Activated CD8-positive, alpha-beta memory T cell treated with anti-CD3 and anti-CD28 coated beads, Interleukin-2, amount 50 U/mL, for 48 hours (primary cell): ENCODE results near the gene DNAJB12.
"Not testable (repeated sequence)": the region's sequence is repeated elsewhere in the genome, so short reads cannot be mapped to it uniquely, and the experiment has no call there.

Experiments
- DNase-seq: peaks from one replicate; pipeline ENCODE4 v3.0.0-alpha.2; 2020

The DNAJB12 gene

DNA sequence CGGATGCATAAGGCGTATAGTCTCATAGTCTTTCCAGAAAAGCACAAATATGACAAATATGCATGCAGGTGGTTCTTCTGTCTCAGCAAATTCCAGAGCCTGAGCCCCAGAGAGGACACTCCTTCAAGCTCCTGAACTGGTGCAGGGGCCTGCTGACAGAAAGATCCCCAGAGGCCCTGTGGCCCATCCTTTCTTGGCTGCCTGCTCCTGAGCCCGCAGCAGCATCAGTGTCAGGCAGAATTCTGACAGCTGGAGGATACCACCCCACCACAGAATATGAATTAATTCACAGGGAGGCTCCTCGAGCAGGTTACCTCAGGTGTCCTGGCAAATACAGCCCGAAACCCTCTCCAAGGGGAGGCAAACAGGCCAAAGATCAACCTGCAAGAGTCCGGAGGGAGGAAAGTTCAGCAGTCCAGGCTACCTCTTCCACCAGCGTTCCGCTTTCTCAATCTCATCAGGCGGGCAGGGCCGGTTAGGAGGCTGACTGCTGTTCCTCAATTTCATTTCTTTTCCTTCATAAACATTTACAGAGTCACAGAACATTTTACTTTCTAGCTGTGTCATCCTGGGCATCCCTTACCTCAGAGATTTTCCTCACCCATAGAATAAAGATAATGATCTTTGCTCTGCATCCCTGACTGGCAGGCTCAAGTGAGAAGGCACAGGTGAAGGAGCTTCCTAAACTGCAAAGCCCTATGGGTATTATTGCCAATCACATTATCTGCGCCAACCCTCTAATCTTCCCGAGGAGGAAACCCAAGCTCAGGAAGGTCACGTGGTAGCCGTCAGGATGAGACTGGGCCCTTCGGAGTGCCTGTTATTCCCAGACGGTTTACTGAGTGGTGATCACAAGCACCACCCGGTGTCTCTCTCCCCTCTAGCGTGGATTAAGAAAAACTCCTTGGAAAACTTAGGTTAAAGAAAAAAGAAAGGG is 1.4 kb downstream of the DNAJB12 start:
- DNase-seq, result no peak

DNA sequence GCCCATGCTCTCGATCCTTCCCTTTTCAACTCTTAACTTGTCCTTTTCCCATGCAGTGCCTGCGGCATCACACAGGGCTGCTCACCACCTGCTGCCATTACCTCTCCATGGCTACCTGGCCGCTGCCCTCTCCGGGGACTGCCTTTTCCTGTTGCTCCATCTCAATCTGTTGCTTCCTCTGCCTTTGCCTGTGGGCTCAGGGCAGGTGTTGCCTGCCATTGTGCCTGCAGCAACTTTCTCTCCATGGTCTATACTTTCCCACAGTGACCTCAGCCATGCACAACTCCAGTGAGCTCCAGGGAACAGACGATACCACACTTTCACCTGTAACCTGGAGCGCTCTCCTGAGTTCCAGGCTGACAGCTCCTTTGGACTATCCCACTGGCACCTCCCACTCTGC is 3.2 kb downstream of the DNAJB12 start:
- DNase-seq, result no peak

DNA sequence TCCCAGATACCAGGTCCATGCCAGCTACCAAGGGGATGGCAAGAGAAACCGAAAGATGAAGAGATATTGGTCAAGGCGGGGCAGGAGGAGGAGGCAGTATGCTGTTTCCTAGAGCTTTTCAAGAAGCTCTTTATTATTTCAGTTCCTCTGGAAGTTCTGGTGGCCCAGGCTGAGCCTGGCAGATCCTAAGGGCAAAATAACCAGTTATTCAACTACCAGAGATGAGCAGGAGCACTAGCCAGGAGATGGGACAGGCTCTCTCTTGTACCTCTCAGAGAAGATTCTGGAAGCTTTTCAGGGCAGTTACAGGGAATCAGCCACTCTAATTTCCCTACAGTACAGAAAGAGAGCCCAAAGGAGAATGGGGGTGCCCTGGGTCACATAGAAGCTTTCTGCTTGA is 5.3 kb downstream of the DNAJB12 start:
- DNase-seq, result no peak

DNA sequence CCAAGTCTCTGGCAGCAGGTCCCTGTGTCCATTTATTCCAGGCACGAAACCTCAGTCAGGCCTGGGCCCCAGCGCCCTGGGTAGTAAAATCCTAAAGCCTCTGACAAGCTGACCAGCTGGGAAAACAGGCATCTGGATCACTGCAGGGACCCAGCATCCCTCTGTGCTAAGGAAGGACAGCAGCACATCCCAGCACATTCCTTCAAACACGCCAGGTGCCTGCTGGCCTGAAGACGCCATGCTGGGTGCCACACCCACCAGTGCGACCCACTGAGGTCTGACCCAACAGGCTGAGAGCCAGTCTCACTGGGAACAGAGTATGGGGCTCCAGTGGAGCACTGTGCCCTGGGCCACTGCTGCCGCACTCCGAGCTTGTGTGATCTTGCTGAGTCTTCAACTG is 6.4 kb downstream of the DNAJB12 start:
- DNase-seq, result no peak

DNA sequence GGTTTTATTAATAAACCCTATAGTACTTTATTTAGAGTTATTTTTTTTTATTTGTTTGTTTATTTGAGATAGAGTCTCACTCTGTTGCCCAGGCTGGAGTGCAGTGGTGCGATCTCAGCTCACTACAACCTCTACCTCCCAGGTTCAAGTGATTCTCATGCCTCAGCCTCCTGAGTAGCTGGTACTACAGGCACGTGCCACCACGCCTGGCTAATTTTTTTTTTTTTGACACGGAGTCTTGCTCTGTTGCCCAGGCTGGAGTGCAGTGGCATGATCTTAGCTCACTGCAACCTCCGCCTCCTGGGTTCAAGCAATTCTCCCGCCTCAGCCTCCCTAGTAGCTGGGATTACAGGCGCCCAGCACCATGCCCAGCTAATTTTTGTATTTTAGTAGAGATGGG is 8.6 kb downstream of the DNAJB12 start:
- not testable (repeated sequence) for DNase-seq

DNA sequence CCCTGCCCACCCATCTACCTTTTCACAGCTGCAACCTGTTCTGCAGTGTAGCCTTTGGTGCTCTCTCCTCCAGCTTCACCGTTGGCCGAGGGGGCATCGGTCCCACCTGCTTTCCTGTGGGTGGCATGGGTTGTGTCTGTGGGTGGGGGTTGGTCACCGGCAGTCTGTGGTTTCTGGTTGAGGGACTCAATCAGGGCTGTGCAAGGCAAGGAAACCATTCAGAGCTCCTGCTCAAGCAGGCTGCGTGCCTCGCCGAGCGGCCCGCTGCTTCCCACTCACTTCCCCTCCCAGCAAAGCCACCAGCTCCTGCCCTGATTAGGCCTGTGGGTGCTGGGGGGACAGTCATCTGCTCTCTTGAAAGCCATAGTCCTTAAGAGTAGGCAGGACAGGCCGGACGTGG is 9.8 kb downstream of the DNAJB12 start:
- DNase-seq, result peak; percentile 64

DNA sequence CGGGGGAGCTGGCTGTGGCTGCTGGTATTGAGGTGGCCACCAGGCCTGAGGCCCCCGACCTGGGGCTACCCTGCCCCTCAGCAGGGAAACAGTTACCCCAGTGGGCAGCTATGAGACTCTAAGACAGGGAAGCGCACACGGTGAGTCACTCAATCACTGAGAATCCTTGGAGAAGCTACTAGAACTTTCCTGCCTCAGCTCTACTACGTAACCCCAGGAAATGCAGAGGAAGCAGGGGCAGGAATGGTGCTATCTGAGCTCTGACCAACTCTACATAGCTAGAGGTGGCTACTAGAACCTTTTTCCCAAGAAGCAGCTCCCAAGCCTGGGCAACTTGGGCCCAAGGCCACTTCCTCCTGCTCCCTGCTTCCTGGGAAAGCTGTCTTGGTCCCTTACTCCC is 11.8 kb downstream of the DNAJB12 start:
- no peak for DNase-seq

DNA sequence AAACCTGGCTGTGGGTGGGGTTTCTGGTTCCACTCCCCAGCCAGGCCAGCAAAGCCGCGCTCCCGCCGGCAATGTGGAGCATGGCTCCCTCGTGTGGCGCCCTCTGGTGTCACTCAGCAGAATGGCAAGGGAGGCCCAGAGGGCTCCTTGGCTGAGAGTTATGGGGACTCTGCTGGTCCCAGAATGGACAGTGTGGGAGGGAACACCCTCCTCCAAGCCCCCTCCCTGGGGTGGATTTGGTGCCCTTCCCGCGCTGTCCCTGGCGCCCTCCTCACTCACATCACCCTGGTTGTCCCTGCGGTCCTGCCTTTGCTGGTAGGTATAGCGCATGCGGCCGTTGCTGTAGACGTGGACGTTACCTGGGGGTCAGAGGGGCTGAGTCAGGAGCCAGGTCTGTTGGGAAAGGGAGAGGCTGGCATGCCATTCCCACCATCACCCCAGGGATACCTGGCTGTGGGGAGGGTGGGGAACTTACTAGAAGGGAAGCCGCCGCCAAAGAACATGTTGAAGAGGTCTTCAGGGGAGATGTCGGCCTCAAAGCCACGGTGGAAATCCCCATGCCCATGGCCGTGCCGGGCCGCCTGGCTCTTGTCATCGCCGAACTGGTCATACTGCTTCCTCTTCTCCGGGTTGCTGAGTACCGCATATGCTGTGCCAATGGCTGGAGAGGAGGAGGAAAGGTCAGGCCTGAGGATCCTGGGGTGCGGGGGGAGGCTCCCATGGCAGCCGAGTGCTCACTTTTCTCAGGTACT is 14.0 kb downstream of the DNAJB12 start:
- peak; percentile 95 for DNase-seq

DNA sequence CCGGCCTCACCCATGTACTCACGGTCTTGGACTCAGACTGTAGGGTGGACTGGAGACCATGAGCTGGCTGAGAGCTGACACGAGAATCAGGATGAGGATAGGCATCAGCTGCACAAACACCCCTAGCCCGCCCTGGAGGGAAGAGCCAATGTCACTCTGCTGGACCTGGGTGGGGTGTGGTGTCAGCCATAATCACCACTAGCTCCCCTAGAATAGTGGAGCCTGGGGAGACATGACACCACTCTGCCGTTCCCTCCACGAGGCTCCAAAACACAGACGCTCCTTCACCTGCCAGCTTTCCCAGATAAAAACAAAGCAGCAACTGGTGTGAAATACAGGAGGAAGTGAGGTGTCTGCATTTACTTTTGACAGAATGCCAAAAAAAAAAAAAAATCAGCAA is 16.5 kb downstream of the DNAJB12 start:
- no peak for DNase-seq

DNA sequence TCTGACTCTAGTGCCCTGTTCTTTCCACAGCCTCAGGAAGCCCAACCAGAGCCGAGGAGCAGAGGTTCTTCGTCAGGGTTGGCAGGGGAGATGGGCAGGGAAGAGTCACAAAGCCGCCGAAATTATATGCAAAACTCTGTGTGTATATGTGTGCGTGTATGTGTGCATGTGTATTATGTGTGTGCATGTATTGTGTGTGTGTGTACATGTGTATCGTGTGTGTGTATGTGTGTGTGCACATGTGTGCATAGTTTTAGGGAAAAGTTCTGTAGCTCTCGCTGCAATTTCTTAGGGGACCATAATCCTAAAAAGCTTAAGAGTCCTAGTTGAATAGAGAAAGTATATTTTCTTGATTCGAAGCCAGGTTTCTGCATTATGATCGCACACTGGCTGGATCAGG is 17.0 kb downstream of the DNAJB12 start:
- DNase-seq, result no peak

DNA sequence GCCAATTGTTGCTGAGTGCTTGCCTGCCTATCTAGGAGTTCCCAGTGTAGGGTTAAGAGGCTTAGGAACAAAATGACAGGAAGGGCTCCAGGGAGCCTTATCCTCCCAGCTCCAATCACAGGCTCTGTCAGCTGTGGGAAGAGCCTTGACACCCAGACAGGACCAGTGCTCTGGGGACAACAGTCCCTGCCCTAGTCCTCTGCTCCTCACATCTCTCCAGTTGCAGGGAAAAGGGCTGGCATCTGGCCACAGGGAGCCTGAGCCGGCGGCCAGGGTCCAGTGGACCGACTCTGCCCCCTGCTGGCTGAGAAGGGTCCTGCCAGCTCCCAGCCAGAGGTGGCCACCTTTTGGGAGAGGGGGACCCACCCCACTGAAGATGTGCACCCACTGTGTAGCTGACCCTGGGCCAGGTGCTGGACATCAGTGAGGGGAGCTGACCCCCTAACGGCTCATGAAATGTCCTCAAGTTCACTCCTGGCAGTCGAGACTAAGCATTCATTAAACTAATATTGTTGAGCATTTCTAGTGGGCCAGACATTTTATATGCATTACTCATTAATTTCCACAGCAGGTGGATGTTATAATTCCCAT is 17.6 kb downstream of the DNAJB12 start:
- peak; percentile 90 for DNase-seq

DNA sequence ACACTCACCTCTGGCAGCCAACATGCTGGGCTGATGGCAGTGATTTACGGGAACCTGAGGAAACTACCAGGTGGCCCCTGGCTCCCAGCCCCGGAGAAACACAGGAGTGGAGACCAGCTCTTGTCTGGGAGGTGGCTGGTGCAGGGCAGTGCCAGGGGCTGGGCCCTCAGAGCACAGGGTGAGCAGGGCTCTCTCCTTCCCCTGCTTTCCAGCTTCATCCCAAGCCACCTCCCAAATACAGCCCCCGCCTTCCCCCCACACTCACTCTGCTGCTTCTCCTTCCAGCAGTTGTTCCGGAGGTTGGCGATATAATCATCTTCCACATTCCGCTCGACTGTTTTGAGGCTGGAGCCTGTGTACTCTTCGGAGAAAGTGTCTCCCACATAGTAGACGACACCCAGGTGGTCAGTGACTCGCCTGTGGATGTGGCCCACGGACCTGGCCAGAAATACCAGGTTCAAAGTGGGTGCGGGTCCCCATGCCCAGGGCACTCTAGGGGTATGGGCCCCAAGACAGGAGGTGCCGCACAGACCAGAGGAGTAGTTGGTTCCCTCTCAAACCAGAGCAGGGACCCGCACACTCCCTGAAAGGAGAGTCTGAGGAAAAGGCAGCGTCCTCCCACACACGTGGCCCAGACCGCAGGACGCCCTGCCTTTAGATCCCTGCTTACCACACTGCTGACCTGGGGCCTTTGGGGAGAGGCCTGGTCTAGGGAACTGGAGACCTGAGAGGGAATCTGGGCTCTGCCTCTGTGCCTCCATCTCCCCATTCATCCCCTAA is 18.3 kb downstream of the DNAJB12 start:
- no peak for DNase-seq

DNA sequence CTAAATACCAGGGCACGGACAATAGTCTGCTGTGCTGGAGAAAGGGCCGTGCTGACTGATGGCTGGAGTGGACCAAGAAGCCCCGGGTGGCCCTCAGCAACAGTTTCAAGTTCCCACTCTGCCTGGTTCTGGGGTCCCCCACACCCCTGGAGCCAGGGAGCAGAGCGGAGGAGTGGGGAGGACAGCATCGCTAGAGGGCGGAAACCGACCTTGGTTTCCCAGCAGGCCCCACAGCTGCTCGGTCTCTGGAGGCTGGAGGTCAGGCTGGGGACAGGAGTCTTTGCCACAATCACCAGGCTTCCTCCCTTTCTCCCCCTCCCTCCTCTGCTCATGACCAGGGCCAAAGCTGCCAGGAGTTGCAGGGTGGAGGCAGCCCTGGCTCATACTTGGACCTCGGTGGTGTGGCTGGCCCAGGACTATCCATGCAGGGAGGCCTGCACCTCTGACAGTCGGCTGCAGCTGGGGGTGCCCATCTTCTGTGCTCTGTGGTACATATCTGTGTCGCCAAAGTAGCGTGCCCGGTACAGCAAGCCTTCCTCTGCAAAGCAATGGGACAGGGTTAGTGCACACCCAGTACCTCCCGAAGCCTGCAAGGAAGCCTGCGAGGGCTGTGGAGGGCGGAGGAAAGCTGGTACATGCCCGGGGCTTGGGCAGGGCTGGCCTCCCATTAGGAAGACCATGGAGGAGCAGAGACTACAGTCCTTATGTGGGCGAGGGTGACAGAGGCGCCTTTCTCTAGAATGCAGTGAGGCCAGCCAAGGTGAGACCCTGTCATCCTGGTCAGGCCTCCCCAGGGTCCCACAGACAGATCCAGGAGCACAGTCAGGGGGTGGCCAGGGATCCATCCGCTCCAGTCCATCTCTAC is 19.1 kb downstream of the DNAJB12 start:
- peak; percentile 82 for DNase-seq

DNA sequence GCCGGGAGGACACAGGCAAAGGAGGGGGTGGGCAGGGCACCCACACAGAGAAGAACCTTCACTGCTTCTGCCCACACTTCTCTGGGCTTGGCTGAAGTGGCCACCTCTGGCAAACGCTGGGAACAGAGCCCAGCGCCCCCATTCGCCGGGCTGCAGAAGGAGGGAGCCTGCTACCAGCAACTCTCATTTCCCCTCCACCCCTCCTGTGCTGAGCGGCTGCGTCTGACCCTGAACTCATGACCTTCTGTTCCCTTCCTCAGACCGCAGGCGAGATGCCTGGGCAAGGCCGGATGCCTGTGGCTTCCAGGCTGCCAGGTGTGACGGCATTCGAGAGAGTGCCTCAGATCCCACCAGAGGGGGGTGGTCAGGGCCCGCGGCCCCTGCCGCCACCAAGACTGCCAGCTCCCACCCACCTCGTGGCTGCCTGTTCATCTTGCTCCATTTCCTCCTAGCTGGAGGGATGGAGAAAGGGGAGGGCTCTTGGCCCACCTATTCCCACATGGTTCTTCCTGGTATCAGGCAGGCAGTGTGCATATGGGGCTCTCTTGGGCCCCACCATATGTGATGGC is 19.8 kb downstream of the DNAJB12 start:
- peak; percentile 93 for DNase-seq

DNA sequence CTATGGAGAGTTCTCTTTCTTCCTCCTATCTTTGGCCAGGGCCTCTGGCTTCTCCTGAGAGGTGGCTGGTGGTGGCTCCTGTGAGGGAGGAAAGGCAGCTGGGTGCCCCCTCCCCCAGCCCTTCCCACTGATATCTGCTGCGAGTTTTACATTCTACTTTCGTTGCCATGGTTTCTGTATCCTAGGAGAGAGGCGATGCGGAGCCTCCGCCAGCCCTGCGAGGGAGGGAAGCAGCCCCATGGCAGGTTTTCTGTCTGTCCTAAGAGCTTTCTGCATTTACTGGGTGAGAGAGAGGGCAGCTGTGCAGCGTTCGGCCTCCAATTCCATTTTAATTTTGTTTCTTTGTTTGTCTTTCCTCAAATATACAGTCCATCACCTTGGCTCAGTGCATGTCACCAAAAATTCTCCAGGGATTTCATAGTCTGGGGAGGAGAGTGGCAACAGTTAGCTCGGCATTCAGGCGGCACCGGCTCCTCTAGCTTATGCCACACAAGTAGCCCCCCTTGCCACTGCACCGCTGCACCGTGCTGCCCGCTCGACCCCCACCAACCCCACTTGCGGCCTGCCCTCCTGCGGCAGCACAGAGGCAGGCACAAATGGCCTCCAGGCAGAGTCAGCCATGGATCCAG is 20.4 kb downstream of the DNAJB12 start:
- DNase-seq, result no peak

DNA sequence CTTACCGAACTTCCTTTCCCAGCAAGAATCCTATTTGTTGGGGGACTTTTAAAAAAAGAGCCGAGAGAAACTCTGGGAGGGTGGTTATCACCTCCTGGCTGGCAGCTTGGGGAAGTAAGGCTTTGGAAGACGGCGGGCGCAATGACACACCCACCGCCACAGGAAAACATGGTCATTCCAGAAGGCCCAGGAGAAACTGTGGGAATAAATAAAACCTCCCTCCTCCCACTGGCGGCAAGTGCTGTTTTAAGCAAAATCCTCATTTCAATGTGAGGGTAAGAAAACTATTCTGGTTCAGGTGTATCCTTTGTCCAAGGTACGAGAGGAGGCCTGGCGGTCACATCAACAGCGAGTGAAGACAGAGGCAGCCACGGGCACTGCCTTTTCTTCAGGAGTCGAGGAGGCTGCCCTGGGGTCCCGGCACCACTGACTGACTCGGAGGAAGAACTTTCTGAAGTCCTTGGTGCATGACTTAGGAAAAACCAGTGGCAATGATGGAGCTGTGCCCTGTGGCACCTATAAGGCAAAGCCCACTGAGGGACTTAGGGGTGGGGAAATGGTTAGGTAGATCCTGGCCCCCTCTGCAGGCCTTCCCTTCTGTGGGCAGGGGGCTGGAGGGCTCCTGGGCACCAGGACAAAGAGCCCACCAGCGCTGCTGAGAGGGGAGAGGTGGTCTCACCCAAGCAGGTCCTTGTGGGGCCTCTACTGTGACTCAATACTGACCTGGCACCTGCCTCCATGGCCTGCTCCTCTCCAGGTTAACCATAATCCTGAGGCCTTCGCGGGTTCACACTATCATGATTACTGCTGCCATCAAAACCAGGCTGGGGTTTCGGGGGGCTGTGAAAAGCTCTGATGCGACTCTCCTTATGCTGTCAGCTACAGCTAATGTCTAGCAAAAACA is 21.4 kb downstream of the DNAJB12 start:
- peak; percentile 82 for DNase-seq

DNA sequence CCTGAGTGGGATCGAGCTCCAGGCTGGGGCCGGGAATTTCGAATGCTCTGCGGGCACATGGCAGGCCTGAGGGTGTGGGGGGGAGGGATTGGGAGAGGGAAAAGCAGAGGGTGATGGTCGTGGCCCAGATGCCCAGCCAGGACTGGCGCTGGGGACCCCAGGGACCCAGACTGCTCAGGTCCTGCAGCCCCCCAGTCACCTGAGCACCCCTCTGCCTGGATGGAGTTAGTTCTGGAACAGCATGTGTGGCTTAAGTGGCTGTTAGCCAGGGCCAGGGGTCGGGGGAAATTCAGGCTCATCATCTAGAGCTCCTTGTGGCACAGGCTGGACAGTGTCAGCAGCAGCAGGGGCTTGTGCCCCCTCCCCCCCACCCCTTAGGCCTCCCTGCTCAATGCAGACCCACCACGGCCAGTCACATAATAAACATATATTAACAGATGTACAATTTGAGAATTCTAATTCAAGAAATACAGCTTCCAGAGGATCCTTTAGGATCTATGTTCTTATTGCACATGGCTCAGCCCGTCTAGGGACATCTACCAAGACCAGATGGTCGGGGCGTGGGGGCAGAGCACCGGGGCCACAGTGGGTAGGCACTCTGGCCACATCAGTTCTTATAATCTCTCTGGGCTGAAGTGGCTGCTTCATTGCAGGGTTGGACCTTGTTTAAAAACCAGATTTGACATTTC is 22.2 kb downstream of the DNAJB12 start:
- peak; percentile 66 for DNase-seq

DNA sequence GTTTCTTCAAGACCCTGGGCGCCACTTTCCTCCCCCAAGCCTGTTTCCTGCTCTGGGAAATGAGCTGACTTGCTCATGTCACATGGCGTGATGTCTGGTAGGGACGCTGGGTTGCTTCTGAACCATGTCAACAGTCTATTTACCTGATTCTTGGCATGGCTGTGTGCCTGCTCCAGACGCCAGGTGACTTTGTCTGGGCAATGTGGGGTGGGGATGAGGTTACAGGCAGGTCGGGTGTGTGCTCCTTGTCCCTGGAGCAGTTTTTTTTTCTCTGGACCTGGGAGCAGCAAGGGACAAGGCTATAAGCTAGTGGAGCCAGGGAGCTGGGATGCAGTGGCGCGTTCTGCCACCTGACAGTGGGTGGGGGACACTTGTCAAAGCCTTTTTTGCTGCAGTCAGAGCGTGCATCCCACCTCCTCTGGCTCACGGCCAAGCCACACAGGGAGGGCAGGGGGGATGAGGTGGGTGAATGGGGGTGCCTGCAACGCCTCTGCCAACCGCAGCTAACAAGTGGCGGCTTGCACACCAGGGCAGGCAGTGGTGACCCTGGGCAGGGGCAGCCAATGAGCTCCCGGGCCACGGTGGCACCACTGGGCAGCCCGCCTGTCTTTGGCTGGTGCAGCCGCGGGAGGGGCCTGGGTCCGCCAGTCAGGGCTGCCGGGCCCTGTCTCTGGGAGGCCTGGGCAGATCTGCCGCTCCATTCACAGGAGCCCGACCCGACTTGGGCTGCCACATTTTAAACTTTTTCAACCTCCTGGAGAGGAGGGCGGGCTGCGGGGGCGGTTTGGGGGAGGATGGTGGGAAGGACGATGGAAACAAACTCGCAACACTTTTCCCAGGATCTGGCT is 22.9 kb downstream of the DNAJB12 start:
- DNase-seq, result peak; percentile 96
